HG03159 (cell line): ENCODE measurements around the gene ADK.
A peak's percentile ranks its signal among the peaks of the same experiment; 100 is the strongest.

Experiments
- ATAC-seq: cut with Tn5 transposase; IDR thresholded peaks from one replicate; pipeline ENCODE4 v1.9.1; 2021; ENCODE audit warnings: mild to moderate bottlenecking, moderate library complexity; ENCODE audit not compliant: unreplicated experiment

ADK gene

GRCh38 chr10:74704629-74705357 lies 553.8 kb downstream of the ADK start:
- ATAC-seq, result no peak

DNA sequence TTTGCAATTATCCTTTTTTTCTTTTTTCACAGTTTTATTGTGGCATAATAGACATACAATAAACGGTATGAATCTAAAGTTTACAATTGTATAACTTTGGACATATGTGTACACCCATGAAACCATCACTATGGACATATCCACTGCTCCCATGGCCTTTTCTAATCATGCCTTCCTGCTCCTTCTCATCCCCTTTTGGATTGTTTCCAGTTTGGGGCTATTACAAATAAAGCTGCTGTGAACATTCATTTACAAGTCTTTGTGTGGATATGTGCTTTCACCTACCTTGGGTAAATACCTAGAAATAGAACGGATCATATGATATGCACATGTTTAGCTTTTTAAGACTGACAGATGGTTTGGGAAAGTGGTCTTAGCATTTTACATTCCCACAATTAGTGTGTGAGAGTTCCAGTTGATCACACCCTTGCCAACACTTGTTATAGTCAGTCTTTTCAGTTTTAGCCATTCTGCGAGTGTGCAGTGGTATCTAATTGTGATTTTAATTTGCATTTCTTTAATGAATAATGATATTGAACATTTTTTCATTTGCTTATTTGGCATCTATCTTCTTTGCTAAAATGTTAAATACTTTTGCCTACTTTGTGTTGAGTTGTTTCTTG lies 554.4 kb downstream of the ADK start:
- ATAC-seq, result no peak

GRCh38 chr10:74706966-74707365 lies 555.9 kb downstream of the ADK start:
- no peak for ATAC-seq

DNA sequence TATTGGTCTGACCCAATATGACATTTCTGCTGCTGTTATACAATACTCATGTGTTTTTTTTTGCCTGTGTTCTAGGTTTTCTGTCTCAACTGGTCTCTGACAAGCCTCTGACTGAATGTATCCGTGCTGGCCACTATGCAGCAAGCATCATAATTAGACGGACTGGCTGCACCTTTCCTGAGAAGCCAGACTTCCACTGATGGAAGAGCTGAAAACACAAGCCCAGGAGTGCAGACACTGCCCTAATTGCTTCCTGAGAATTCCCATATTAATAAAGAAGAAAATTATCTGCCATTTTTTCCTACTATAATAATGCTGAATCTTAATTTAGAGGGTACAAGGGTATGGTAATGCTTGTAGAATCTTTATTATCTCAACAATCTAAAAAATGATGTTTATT lies 557.2 kb downstream of the ADK start:
- no peak for ATAC-seq

DNA sequence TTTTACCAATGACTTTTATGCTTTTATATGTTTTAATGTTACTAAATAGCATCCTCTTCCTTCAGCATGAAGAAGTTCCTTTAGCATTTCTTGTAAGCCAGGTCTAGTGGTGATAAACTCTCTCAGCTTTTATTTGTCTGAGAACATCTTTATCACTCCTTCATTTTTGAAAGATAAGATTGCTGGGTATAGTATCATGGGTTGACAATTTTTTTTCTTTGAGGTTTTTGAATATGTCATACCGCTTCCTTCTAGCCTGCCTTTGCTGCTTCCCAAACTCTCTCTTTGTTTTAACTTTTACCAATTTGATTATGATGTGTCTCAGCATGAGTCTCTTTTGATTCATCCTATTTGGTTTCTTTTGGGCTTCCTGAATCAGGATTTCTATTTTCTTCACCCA lies 567.2 kb downstream of the ADK start:
- ATAC-seq, result no peak

DNA sequence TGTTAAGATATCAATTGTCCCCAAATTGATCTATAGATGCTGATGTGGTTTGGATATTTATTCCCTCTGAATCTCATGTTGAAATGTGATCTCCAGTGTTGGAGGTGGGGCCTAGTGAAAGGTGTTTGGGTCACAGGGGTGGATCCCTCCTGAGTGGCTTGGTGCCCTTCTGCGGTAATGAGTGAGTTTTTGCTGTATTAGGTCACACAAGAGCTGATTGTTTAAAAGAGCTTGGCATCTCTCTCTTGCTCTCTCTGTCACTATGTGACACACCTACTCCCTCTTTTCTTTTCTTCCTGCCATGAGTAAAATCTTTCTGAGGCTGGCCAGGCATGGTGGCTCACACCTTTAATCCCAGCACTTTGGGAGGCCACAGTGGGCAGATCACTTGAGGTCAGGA lies 577.2 kb downstream of the ADK start:
- no peak for ATAC-seq

DNA sequence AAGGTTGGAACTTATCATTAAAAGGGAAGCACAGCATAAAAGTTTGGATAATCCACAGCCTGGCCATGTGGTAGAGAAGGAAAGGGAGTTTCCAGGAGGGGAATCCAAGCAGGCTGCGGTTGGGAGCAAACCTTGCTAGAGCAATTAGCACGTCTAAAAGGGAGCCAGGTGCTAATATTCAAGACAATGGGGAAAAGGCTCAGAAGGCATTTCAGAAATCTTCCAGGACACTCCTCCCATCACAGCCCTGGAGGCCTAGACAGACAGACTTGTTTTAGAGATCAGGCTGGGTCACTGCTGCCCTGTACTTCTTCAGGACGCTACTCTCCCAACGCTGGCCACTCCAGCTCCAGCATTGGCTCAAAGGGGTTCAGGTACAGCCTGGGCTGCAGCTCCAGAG lies 579.2 kb downstream of the ADK start:
- no peak for ATAC-seq

- ATAC-seq, result no peak
These were observed 582.6 kb downstream of the ADK start for GRCh38 chr10:74733612-74734011.

DNA sequence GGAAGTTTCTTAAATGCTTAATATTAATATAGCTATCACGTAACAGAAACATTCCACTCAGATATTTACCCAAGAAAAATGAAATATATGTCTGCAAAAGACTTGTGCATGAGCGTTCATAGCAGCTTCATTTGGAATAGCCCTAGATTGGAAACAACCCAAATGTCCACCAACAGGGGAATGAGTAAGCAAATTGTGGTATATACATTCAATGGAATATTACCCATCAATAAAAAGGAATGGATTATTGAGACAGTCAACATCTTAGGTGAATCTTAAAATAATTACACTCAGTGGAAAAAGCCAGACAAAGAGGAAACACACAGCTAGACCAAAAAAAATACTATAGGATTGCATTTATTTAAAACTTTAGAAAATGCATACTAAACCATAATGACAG lies 585.0 kb downstream of the ADK start:
- no peak for ATAC-seq

DNA sequence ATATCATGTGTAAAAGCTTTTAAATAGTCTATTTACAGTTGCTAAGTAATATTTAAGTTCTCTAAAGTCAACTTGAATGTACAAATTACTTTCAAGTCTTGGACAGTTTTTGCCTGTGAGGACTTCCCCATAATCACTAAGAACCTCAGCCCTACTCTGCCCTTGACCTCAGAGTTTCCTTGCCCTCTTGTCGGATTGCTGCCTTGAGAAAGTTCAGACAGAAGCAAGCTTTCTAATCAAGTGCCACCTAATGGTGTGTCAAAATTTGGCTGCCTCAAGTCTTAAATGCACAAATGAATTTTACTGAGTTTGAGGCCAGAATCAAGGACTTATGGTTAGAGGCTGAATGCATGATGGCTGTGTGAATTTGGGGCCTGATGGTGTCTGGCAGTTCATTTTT lies 587.0 kb downstream of the ADK start:
- ATAC-seq, result no peak

DNA sequence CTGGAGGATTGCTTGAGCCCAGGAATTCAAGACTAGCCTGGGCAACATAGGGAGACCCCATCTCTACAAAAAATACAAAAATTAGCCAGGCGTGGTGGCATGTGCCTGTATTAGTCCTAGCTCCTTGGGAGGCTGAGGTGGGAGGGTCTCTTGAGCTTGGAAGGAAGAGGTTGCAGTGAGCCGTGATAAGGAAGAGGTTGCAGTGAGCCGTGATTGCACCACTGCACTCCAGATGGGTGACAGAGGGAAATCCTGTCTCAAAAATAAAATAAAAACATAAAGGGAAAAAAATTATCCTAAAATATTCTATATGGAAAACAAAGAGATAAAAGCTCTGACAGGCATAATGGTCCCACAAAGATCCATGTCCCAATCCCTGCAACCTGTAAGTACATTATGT lies 587.5 kb downstream of the ADK start:
- no peak for ATAC-seq

DNA sequence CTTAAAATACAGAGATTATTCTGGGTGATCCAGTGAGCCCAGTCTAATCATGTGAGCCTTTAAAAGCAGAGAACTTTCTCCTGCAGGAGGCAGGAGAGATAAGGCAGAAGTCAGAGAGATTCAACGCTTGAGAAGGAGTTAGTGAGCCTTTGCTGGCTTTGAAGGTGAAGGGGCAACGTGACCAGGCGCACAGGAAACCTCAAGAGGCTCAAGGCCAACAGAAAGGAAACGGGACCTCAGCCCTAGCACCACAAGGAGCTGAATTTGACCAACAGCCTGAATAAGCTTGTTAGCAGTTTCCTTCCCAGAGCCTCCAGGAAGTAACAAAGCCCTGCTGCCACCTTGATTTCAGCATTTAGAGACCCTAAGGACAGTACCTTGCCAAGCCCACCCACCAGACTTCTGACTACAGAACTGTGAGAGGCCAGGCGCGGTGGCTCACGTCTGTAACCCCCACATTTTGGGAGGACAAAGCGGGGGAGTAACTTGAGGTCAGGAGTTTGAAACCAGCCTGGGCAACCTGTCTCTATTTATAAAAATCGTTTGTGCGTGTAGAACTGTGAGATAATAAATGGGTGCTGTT lies 588.1 kb downstream of the ADK start:
- peak; percentile 88 for ATAC-seq

- no peak for ATAC-seq
These were observed 592.4 kb downstream of the ADK start for GRCh38 chr10:74743401-74743800.

GRCh38 chr10:74745449-74745848 lies 594.4 kb downstream of the ADK start:
- no peak for ATAC-seq

GRCh38 chr10:74746813-74747212 lies 595.8 kb downstream of the ADK start:
- no peak for ATAC-seq

- no peak for ATAC-seq
These were observed 597.5 kb downstream of the ADK start for GRCh38 chr10:74748468-74749031.

DNA sequence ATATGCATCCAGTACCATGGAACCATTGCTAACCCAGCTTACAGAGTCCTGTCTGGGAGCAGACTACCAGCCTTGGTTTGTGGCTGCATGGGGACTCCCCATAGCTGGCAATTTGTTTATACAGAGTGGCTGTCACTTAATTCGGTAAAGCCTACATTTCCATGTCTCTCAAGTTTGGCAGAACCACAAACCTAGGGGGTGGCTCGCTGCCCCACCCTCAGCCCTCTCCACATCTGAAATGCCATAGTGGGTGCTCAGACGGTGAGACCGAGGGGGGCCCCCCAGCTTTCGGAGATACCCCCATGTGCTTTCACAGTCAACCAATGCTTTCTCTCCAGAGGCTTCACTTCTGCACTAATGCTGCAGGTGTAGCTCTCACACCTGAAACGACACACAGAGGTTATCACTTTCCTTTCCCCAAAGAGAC lies 599.8 kb downstream of the ADK start:
- ATAC-seq, result no peak

DNA sequence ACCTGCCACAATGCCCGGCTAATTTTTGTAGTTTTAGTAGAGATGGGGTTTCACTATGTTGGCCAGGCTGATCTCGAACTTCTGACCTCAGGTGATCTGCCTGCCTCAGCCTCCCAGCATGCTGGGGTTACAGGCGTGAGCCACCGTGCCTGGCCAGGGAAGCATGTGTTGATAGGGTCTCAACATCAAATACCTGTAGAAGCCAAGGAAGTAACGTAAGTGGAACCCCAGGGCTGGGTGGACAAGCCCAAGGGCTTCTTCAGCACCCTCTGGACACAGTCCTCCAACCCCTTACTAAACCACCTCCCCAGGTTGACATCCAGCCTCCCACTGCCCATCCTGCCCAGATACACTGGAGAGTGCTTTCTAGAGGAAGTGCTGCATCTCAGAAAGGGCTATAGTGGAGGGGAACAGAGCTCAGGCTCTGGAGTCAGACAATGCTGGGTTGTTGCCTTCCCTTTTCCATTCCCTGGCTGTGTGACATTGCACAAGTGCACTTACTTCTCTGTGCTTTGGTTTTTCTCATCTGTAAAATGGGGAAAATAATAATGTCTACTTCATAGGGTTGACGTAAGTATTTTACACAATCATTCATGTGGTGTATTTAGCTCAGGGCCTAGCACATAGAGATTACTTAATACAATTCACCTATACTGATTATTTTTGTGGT lies 601.5 kb downstream of the ADK start:
- no peak for ATAC-seq

DNA sequence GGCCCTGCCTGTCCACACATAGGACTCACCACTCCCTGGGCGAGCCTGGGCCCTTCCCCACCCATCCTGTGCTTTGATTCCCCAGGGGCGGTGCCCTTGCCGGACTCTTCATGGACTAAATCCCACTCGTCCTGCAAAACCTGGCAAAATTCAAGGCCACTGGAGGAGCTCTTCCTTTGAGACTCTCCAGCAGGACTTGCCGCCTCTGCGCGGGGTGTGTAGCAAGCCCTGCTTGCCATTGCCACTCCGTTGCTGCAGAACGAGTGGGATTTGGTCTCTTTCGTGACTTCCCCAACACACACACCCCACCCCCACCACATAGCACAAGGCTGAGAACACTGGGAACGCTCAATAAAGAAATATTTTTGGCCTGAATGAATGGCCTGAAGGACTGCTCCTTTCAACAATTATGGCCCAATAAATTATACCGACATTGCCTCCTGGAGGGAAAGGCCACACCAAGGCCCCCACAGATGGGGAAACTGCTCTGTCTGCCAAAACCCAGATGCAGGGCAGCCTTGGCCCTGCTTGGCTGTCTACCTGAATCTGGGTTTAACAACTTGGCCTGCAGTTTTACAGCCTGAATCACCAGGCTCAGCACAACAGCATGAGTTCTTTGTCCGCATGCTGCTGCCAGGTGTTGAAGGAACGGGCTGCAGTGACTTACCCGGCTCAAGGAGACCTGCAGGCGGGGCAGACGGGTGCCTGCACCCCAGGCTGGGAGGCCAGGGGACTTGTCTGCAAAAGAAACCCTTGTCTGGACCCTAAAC lies 602.6 kb downstream of the ADK start:
- no peak for ATAC-seq

- ATAC-seq, result no peak
These were observed 603.4 kb downstream of the ADK start for GRCh38 chr10:74754381-74754821.

- no peak for ATAC-seq
These were observed 604.3 kb downstream of the ADK start for GRCh38 chr10:74755273-74755672.
